ENCODE data around the gene APOL6. TPM values are rescaled to one million over a fixed set of nuclear protein-coding genes. Genes with fewer than 3 reads are reported as not detected.

The APOL6 gene
- total RNA-seq, 4 donors from 2014 or later = 28.9 to 70.2 (median 46.8) TPM

DNA sequence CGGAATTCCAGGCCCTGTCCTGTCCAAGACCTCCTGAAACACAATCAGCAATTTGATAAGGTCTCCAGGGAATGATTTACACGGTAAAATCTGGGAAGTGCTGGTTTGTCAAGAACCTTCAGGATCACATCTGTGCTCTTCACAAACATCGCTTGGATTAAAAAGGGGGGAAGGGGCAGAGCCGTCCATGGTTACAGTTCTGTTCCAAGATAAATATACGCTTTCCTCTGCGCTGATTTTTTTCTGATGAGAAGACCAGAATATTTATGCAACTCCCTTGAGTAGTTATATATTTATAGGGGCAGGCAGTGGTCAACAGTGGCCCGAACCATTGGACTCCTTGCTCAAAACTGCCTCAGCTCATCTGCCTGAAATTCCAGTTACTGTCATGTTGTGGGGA lies 60.2 kb downstream of the APOL6 start:
- no peak for TF ChIP-seq POLR2A (IDR thresholded peaks at IDR 0.05)
- TF ChIP-seq, protein P1, sequence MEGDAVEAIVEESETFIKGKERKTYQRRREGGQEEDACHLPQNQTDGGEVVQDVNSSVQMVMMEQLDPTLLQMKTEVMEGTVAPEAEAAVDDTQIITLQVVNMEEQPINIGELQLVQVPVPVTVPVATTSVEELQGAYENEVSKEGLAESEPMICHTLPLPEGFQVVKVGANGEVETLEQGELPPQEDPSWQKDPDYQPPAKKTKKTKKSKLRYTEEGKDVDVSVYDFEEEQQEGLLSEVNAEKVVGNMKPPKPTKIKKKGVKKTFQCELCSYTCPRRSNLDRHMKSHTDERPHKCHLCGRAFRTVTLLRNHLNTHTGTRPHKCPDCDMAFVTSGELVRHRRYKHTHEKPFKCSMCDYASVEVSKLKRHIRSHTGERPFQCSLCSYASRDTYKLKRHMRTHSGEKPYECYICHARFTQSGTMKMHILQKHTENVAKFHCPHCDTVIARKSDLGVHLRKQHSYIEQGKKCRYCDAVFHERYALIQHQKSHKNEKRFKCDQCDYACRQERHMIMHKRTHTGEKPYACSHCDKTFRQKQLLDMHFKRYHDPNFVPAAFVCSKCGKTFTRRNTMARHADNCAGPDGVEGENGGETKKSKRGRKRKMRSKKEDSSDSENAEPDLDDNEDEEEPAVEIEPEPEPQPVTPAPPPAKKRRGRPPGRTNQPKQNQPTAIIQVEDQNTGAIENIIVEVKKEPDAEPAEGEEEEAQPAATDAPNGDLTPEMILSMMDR (IDR thresholded peaks at IDR 0.05) = no peak
- no peaks in the 10 kb centered on the region for H3K36me3 ChIP-seq
- no peak overlapping the region for H3K27ac ChIP-seq
- H3K9me3 ChIP-seq = peaks cover 0 to 8% (median 0%) of the 10 kb centered on the region in 4 donors
- no peak overlapping the region for H3K4me3 ChIP-seq
- H3K4me1 ChIP-seq = no peaks in the 10 kb centered on the region
- DNase-seq = no peak
- no peaks in the 10 kb centered on the region for H3K27me3 ChIP-seq

DNA sequence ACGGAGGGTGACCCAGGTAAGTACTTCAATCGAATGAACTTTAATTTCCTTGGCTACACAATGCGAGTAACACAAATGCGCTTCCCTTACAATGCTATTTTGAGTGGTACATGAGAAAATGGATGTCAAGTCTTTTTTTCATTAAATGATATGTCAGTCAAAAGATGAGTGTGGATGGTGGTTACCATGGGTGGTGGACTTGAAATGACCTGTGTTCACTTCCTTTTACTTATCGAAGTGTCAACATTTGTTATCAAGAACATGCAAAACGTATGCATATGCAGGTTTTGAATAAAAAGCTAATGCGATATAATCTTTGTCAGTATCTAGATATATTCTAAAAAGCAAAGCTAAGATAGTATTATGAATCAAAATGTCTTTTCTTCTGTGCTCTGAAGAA lies 60.7 kb downstream of the APOL6 start:
- Histone ChIP-seq H3K36me3 (no peaks in the 10 kb centered on the region), H3K4me3 (no peak overlapping the region), H3K27me3 (no peaks in the 10 kb centered on the region), H3K27ac (no peak overlapping the region), H3K4me1 (no peaks in the 10 kb centered on the region), H3K9me3 (peaks cover 0 to 8% (median 0%) of the 10 kb centered on the region in 4 donors)
- DNase-seq = no peak
- no peak for TF ChIP-seq POLR2A (IDR thresholded peaks at IDR 0.05)
- TF ChIP-seq, protein P1 (IDR thresholded peaks at IDR 0.05) = no peak

DNA sequence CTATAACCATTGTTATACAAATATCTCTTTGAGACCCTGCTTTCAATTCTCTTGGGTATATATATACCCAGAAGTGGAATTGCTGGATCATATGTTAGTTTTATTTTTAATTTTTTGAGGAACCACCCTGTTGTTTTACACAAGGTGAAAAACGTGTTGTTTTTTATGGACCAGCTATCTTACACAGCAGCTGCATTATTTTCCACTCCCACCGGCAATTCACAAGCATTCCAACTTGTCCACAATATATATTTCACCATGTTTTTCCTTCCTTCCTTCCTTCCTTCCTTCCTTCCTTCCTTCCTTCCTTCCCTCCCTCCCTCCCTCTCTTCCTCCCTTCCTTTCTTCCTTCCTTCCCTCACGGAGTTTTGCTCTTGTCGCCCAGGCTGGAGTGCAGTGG lies 63.1 kb downstream of the APOL6 start:
- peaks cover 0 to 8% (median 0%) of the 10 kb centered on the region in 4 donors for H3K9me3 ChIP-seq
- no peaks in the 10 kb centered on the region for H3K36me3 ChIP-seq
- no peak for DNase-seq
- no peaks in the 10 kb centered on the region for H3K4me1 ChIP-seq
- no peak overlapping the region for H3K27ac ChIP-seq
- TF ChIP-seq, protein P1 (IDR thresholded peaks at IDR 0.05) = no peak
- TF ChIP-seq POLR2A (IDR thresholded peaks at IDR 0.05) = no peak
- H3K27me3 ChIP-seq = no peaks in the 10 kb centered on the region
- no peak overlapping the region for H3K4me3 ChIP-seq

DNA sequence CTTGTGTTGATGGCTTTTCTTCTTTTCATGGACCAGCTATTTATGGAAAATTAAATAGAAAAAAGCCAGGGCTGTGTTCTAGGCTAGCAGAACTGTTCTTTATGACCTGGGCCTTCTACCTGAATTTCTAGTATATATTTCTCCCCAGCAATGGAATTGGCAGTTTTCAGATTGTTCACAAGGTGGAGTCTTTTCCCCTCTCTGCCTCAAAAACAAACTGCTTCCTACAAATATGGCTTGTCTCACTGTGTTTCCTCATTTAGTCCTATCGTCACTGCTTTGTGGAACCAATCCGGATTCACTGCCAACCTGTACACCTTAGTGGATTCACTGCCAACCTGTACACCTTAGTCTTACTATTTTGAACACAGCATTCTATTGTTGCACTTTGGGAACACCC lies 64.4 kb downstream of the APOL6 start:
- H3K4me3 ChIP-seq = no peak overlapping the region
- no peaks in the 10 kb centered on the region for H3K4me1 ChIP-seq
- TF ChIP-seq, protein P1 (IDR thresholded peaks at IDR 0.05) = no peak
- no peak for TF ChIP-seq POLR2A (IDR thresholded peaks at IDR 0.05)
- no peak for DNase-seq
- no peaks in the 10 kb centered on the region for H3K36me3 ChIP-seq
- peaks cover 0 to 8% (median 0%) of the 10 kb centered on the region in 4 donors for H3K9me3 ChIP-seq
- no peak overlapping the region for H3K27ac ChIP-seq
- H3K27me3 ChIP-seq = no peaks in the 10 kb centered on the region

DNA sequence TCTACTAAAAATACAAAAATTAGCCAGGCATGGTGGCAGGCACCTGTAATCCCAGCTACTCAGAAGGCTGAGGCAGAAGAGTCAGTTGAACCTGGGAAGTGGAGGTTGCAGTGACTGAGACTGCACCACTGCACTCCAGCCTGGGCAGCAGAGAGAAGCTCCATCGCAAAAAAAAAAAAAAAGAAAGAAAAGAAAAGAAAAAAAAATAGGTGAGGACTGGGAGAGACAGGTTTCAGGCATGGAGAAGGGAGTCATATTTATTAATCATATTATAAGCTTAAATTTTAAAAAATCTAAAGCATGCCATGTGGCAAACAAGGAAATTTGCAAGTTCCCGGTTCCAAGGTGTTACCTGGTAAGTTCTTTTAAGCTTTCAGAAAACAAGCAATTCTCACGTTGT lies 69.3 kb downstream of the APOL6 start, which contains the start of gene APOL5:
Gene APOL5 (plus strand): TSS at position 301 of the 400 bp plus-strand sequence. CDS start 0 bp downstream, at position 301.
- Histone ChIP-seq H3K27me3 (no peaks in the 10 kb centered on the region), H3K9me3 (peaks cover 0 to 11% (median 0%) of the 10 kb centered on the region in 4 donors), H3K4me3 (no peak within 1 kb of the TSS), H3K27ac (no peak within 1 kb of the TSS), H3K4me1 (no peaks in the 10 kb centered on the region), H3K36me3 (no peaks in the 10 kb centered on the region)
- TF ChIP-seq POLR2A (IDR thresholded peaks at IDR 0.05) = no peak
- TF ChIP-seq, protein P1 (IDR thresholded peaks at IDR 0.05) = no peak
- DNase-seq = no peak

Other genes with a start within 250 kb of the APOL6 start
- 100 to 1,000 TPM in 1 of 4 donors, 10 to 100 TPM in 3; 16.5 to 102 (median 21.5) TPM for gene MCM5, start 248.3 kb upstream of the APOL6 start, total RNA-seq
- 1 to 10 TPM; 2.7 to 5.8 (median 4.8) TPM for gene RASD2, start 107.6 kb upstream of the APOL6 start, total RNA-seq
- 10 to 100 TPM in 2 of 4 donors, 1 to 10 TPM in 2; 5.6 to 11.7 (median 9.8) TPM for gene MB, start 31.1 kb upstream of the APOL6 start, total RNA-seq
- not detected for gene APOL5, start 69.4 kb downstream of the APOL6 start, total RNA-seq

Data from Peyer's patch (tissue), 4 donors.